Hematopoietic multipotent progenitor cell treated with erythropoietin and hydrocortisone succinate and interleukin-3 and kit ligand, for 4 days (in vitro differentiated cells): ENCODE data around the gene GET3.
A peak's percentile ranks its signal among the peaks of the same experiment; 100 is the strongest.
"Not testable (repeated sequence)": the region's sequence is repeated elsewhere in the genome, so short reads cannot be mapped to it uniquely, and the experiment has no call there.

ENCODE experiments used
- DNase-seq: peaks from one replicate; pipeline ENCODE4 v3.0.0-alpha.2; 2015

GET3 gene

GRCh38 chr19:12736995-12737834 is at the start of gene GET3:
TSS of gene GET3 (plus strand) at chr19:12737497. CDS start at chr19:12737506, 9 bp downstream.
- peak; percentile 99 for DNase-seq

- DNase-seq, result no peak
Observed at GRCh38 chr19:12689012-12689411, 48.3 kb upstream of the GET3 start.

GRCh38 chr19:12689581-12690216 is 47.6 kb upstream of the GET3 start:
- peak; percentile 89 for DNase-seq

- DNase-seq, result no peak
Observed at GRCh38 chr19:12692960-12693359, 44.3 kb upstream of the GET3 start.

GRCh38 chr19:12694641-12695040 is 42.7 kb upstream of the GET3 start:
- no peak for DNase-seq

GRCh38 chr19:12695096-12695495 is 42.2 kb upstream of the GET3 start:
- DNase-seq, result peak; percentile 45

GRCh38 chr19:12695514-12695913 is 41.8 kb upstream of the GET3 start:
- DNase-seq, result no peak

- peak; percentile 44 for DNase-seq
Observed at GRCh38 chr19:12695997-12696365, 41.3 kb upstream of the GET3 start.

- DNase-seq, result peak; percentile 98
Observed at GRCh38 chr19:12696366-12697335, 40.6 kb upstream of the GET3 start, which contains the start of gene FBXW9. TSS of gene FBXW9 (minus strand) at chr19:12696631. CDS start at chr19:12696581, 50 bp downstream.

- not testable (repeated sequence) for DNase-seq
Observed at GRCh38 chr19:12697425-12697824, 39.9 kb upstream of the GET3 start.

- DNase-seq, result no peak
Observed at GRCh38 chr19:12698138-12698537, 39.2 kb upstream of the GET3 start.

- DNase-seq, result no peak
Observed at GRCh38 chr19:12701596-12702282, 35.6 kb upstream of the GET3 start.

- DNase-seq, result peak; percentile 90
Observed at GRCh38 chr19:12703046-12703445, 34.3 kb upstream of the GET3 start.

GRCh38 chr19:12705169-12705568 is 32.1 kb upstream of the GET3 start:
- no peak for DNase-seq

GRCh38 chr19:12705654-12706331 is 31.5 kb upstream of the GET3 start:
- DNase-seq, result no peak

GRCh38 chr19:12706332-12706718 is 31.0 kb upstream of the GET3 start:
- DNase-seq, result no peak

- no peak for DNase-seq
Observed at GRCh38 chr19:12708641-12709040, 28.7 kb upstream of the GET3 start.

GRCh38 chr19:12711187-12711586 is 26.1 kb upstream of the GET3 start:
- DNase-seq, result no peak

GRCh38 chr19:12712077-12712476 is 25.2 kb upstream of the GET3 start:
- not testable (repeated sequence) for DNase-seq

GRCh38 chr19:12713304-12713703 is 24.0 kb upstream of the GET3 start:
- not testable (repeated sequence) for DNase-seq

GRCh38 chr19:12715102-12715501 is 22.2 kb upstream of the GET3 start:
- DNase-seq, result no peak

- DNase-seq, result no peak
Observed at GRCh38 chr19:12715929-12716328, 21.4 kb upstream of the GET3 start.
